HEK293 (cell line): Measurements from ENCODE around the gene ANO2.
A peak's percentile ranks its signal among the peaks of the same experiment; 100 is the strongest.

Experiments used
- CTCF ChIA-PET: fragments of 350-600 bp; formaldehyde crosslinking; extraction: SDS; loops from one replicate; lab custom pipeline; 2021; ENCODE audit warnings: antibody characterized with exemption; lab: Yijun Ruan, JAX
- POLR2A ChIA-PET: fragments of 300-600 bp; formaldehyde crosslinking; extraction: SDS; loops from one replicate; lab custom pipeline; 2020; ENCODE audit warnings: antibody characterized with exemption, inconsistent platforms; lab: Yijun Ruan, JAX
- H3K27ac ChIP-seq: fragments of 200-500 bp; sonication (Bioruptor generic); 2 replicates; pipeline ENCODE4 v1.5.1; 2014; ENCODE audit warnings: low read depth, low read length, control low read depth, inconsistent platforms; ENCODE audit errors: extremely low read depth
- H3K36me3 ChIP-seq, 2 experiments: fragments of 200-500 bp in 1 of 2; sonication (Bioruptor generic) in 1 of 2; 1 replicate in 1 of 2; 2 replicates in 1 of 2; pipeline ENCODE4 v1.5.1; 2014 to 2017; ENCODE audit warnings: inconsistent platforms in 2 of 2, low read length in 2 of 2; ENCODE audit not compliant: control insufficient read depth in 2 of 2, insufficient read depth in 1 of 2
- H3K4me1 ChIP-seq: fragments of 200-500 bp; sonication (Bioruptor generic); 2 replicates; pipeline ENCODE4 v1.5.1; 2014; ENCODE audit warnings: mild to moderate bottlenecking, low read length, inconsistent platforms; ENCODE audit not compliant: control insufficient read depth, insufficient read depth
- H3K4me3 ChIP-seq: 2 replicates; pipeline ENCODE4 v1.5.1; 2011; ENCODE audit warnings: low read depth, mild to moderate bottlenecking, control low read depth, low read length, moderate library complexity
- H3K9me3 ChIP-seq: fragments of 200-500 bp; sonication (Bioruptor generic); 2 replicates; pipeline ENCODE4 v1.5.1; 2014; ENCODE audit warnings: low read depth, low read length, inconsistent platforms; ENCODE audit not compliant: control insufficient read depth, insufficient read depth
- GLIS1 ChIP-seq: fragments of 450-650 bp; formaldehyde crosslinking; IDR thresholded peaks from 2 replicates; pipeline ENCODE4 v1.5.1; 2016; ENCODE audit warnings: missing biosample characterization, missing genetic modification characterization
- PRDM1 ChIP-seq: fragments of 450-650 bp; formaldehyde crosslinking; IDR thresholded peaks from 2 replicates; pipeline ENCODE4; 2016; ENCODE audit warnings: missing biosample characterization, missing genetic modification characterization
- SCRT2 ChIP-seq: fragments of 450-650 bp; formaldehyde crosslinking; IDR thresholded peaks from 2 replicates; pipeline ENCODE4 v1.5.1; 2016; ENCODE audit warnings: missing biosample characterization, missing genetic modification characterization
- ZBTB17 ChIP-seq: fragments of 450-650 bp; formaldehyde crosslinking; IDR thresholded peaks from 2 replicates; pipeline ENCODE4 v1.5.1; 2016; ENCODE audit warnings: missing biosample characterization, missing genetic modification characterization
- ZBTB48 ChIP-seq: fragments of 450-650 bp; formaldehyde crosslinking; IDR thresholded peaks from 2 replicates; pipeline ENCODE4 v1.5.1; 2016; ENCODE audit warnings: missing biosample characterization, missing genetic modification characterization
- ZNF112 ChIP-seq: fragments of 450-650 bp; formaldehyde crosslinking; IDR thresholded peaks from 2 replicates; pipeline ENCODE4 v1.5.0; 2017; ENCODE audit warnings: missing biosample characterization, missing genetic modification characterization
- ZNF146 ChIP-seq: fragments of 450-650 bp; formaldehyde crosslinking; IDR thresholded peaks from 2 replicates; pipeline ENCODE4 v1.5.1; 2016; ENCODE audit warnings: missing biosample characterization, missing genetic modification characterization
- ZNF24 ChIP-seq: fragments of 450-650 bp; formaldehyde crosslinking; IDR thresholded peaks from 2 replicates; pipeline ENCODE4 v1.5.1; 2016; ENCODE audit warnings: missing biosample characterization, missing genetic modification characterization
- ZNF292 ChIP-seq: fragments of 450-650 bp; formaldehyde crosslinking; IDR thresholded peaks from 2 replicates; pipeline ENCODE4 v1.5.1; 2016; ENCODE audit warnings: low read depth, missing biosample characterization, missing genetic modification characterization, borderline replicate concordance
- ZNF354C ChIP-seq: fragments of 450-650 bp; formaldehyde crosslinking; IDR thresholded peaks from 2 replicates; pipeline ENCODE4 v1.5.1; 2016; ENCODE audit warnings: missing biosample characterization, missing genetic modification characterization, low read depth, borderline replicate concordance
- ZNF501 ChIP-seq: fragments of 450-650 bp; formaldehyde crosslinking; IDR thresholded peaks from 2 replicates; pipeline ENCODE4 v1.5.1; 2016; ENCODE audit warnings: missing biosample characterization, missing genetic modification characterization
- ZNF529 ChIP-seq: fragments of 450-650 bp; formaldehyde crosslinking; IDR thresholded peaks from 2 replicates; pipeline ENCODE4 v1.5.1; 2017; ENCODE audit warnings: missing genetic modification characterization, missing biosample characterization; ENCODE audit not compliant: insufficient replicate concordance
- ZNF558 ChIP-seq: fragments of 450-650 bp; formaldehyde crosslinking; IDR thresholded peaks from 2 replicates; pipeline ENCODE4 v1.5.1; 2016; ENCODE audit warnings: missing biosample characterization, missing genetic modification characterization
- ZNF561 ChIP-seq: fragments of 450-650 bp; IDR thresholded peaks from 2 replicates; pipeline ENCODE4 v1.5.1; 2018; ENCODE audit warnings: missing biosample characterization, missing genetic modification characterization, borderline replicate concordance
- ZNF677 ChIP-seq: fragments of 450-650 bp; IDR thresholded peaks from 2 replicates; pipeline ENCODE4 v1.5.0; 2018; ENCODE audit warnings: missing biosample characterization, mild to moderate bottlenecking, missing genetic modification characterization, moderate library complexity
- ZNF76 ChIP-seq: fragments of 450-650 bp; formaldehyde crosslinking; IDR thresholded peaks from 2 replicates; pipeline ENCODE4; 2016; ENCODE audit warnings: low read depth, missing biosample characterization, missing genetic modification characterization, borderline replicate concordance
- TF ChIP-seq, protein P1 (sequence below): fragments of 450-650 bp; formaldehyde crosslinking; IDR thresholded peaks from 2 replicates; pipeline ENCODE4 v1.5.1; 2017; ENCODE audit warnings: missing biosample characterization, missing genetic modification characterization
- TF ChIP-seq, protein P2 (sequence below): fragments of 450-650 bp; formaldehyde crosslinking; IDR thresholded peaks from 2 replicates; pipeline ENCODE4 v1.5.1; 2016; ENCODE audit warnings: missing biosample characterization, missing genetic modification characterization
- TF ChIP-seq, protein P3 (sequence below): fragments of 450-650 bp; formaldehyde crosslinking; IDR thresholded peaks from 2 replicates; pipeline ENCODE4 v1.5.1; 2016; ENCODE audit warnings: missing biosample characterization, missing genetic modification characterization
- TF ChIP-seq, protein P4 (sequence below): fragments of 450-650 bp; formaldehyde crosslinking; IDR thresholded peaks from 2 replicates; pipeline ENCODE4 v1.5.1; 2016; ENCODE audit warnings: missing biosample characterization, missing genetic modification characterization

ANO2 gene

DNA sequence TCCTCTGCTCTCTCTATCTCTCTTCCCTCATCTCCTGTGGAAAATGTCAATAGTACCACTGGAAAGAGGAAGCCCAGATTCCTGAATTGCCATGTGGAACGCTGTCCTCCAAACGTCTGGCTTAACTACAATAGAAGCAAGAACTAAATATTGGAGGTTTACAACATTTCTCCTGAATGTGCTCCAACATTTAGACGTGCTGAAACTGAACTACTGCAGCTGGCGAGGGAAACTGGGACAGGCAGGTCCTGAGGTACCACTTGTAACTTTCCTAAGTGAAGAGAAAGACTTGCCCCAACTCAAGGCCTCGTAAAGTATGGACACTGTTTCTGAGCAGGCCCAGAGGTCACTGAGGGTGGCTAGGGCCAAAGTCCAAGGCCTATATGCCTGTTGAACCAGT is 325.4 kb downstream of the ANO2 start:
- H3K4me1 ChIP-seq: no peaks in the 10 kb centered on the region
- TF ChIP-seq ZNF561 (tag by site-specific recombination) (no peak), PRDM1 (tag by site-specific recombination) (no peak), ZNF529 (no peak), ZNF354C (tag by site-specific recombination) (no peak), ZBTB48 (tag by site-specific recombination) (no peak), ZBTB17 (tag by site-specific recombination) (no peak), GLIS1 (tag by site-specific recombination) (no peak), ZNF677 (no peak), ZNF24 (tag by site-specific recombination) (no peak), ZNF146 (tag by site-specific recombination) (no peak), ZNF112 (tag by site-specific recombination) (no peak), ZNF76 (tag by site-specific recombination) (no peak), ZNF292 (tag by site-specific recombination) (no peak), ZNF501 (tag by site-specific recombination) (no peak), SCRT2 (tag by site-specific recombination) (no peak), ZNF558 (tag by site-specific recombination) (no peak)
- TF ChIP-seq, protein P1, sequence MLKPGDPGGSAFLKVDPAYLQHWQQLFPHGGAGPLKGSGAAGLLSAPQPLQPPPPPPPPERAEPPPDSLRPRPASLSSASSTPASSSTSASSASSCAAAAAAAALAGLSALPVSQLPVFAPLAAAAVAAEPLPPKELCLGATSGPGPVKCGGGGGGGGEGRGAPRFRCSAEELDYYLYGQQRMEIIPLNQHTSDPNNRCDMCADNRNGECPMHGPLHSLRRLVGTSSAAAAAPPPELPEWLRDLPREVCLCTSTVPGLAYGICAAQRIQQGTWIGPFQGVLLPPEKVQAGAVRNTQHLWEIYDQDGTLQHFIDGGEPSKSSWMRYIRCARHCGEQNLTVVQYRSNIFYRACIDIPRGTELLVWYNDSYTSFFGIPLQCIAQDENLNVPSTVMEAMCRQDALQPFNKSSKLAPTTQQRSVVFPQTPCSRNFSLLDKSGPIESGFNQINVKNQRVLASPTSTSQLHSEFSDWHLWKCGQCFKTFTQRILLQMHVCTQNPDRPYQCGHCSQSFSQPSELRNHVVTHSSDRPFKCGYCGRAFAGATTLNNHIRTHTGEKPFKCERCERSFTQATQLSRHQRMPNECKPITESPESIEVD (tag by site-specific recombination): no peak
- TF ChIP-seq, protein P2, sequence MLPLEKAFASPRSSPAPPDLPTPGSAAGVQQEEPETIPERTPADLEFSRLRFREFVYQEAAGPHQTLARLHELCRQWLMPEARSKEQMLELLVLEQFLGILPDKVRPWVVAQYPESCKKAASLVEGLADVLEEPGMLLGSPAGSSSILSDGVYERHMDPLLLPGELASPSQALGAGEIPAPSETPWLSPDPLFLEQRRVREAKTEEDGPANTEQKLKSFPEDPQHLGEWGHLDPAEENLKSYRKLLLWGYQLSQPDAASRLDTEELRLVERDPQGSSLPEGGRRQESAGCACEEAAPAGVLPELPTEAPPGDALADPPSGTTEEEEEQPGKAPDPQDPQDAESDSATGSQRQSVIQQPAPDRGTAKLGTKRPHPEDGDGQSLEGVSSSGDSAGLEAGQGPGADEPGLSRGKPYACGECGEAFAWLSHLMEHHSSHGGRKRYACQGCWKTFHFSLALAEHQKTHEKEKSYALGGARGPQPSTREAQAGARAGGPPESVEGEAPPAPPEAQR (tag by site-specific recombination): no peak
- ChIA-PET CTCF (interaction anchor here (0.5 kb wide), 1 partner anchor 378 kb away, joined by 3 read pairs; no protein-coding TSS in a partner anchor), POLR2A (no interaction called here)
- no peaks in the 10 kb centered on the region for H3K9me3 ChIP-seq
- H3K27ac ChIP-seq: no peak overlapping the region
- H3K4me3 ChIP-seq: no peak overlapping the region
- no peaks in the 10 kb centered on the region for H3K36me3 ChIP-seq

DNA sequence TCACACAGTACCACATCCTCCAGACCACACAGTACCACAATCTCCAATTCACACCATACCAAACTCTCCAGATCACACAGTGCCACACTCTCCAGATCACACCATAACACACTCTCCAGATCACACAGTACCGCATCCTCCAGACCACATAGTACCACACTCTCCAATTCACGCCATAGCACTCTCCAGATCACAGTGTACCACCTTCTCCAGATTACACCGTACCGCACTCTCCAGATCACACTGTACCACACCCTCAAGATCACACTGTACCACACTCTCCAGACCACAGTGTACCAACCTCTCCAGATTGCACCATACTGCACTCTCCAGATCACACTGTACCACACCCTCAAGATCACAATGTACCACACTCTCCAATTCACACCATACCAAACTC is 328.2 kb downstream of the ANO2 start:
- no peaks in the 10 kb centered on the region for H3K4me1 ChIP-seq
- ChIA-PET POLR2A (no interaction called here), CTCF (no interaction called here)
- H3K4me3 ChIP-seq: no peak overlapping the region
- H3K27ac ChIP-seq: no peak overlapping the region
- H3K9me3 ChIP-seq: no peaks in the 10 kb centered on the region
- H3K36me3 ChIP-seq: no peaks in the 10 kb centered on the region
- TF ChIP-seq, protein P3, sequence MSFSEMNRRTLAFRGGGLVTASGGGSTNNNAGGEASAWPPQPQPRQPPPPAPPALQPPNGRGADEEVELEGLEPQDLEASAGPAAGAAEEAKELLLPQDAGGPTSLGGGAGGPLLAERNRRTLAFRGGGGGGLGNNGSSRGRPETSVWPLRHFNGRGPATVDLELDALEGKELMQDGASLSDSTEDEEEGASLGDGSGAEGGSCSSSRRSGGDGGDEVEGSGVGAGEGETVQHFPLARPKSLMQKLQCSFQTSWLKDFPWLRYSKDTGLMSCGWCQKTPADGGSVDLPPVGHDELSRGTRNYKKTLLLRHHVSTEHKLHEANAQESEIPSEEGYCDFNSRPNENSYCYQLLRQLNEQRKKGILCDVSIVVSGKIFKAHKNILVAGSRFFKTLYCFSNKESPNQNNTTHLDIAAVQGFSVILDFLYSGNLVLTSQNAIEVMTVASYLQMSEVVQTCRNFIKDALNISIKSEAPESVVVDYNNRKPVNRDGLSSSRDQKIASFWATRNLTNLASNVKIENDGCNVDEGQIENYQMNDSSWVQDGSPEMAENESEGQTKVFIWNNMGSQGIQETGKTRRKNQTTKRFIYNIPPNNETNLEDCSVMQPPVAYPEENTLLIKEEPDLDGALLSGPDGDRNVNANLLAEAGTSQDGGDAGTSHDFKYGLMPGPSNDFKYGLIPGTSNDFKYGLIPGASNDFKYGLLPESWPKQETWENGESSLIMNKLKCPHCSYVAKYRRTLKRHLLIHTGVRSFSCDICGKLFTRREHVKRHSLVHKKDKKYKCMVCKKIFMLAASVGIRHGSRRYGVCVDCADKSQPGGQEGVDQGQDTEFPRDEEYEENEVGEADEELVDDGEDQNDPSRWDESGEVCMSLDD (tag by site-specific recombination): no peak
- TF ChIP-seq, protein P4, sequence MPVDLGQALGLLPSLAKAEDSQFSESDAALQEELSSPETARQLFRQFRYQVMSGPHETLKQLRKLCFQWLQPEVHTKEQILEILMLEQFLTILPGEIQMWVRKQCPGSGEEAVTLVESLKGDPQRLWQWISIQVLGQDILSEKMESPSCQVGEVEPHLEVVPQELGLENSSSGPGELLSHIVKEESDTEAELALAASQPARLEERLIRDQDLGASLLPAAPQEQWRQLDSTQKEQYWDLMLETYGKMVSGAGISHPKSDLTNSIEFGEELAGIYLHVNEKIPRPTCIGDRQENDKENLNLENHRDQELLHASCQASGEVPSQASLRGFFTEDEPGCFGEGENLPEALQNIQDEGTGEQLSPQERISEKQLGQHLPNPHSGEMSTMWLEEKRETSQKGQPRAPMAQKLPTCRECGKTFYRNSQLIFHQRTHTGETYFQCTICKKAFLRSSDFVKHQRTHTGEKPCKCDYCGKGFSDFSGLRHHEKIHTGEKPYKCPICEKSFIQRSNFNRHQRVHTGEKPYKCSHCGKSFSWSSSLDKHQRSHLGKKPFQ: peak; percentile 96
